Trophoblast cell (in vitro differentiated cells and primary cell): ENCODE data around the gene BRSK2.
A peak's percentile ranks its signal among the peaks of the same experiment; 100 is the strongest.

Source experiments
- DNase-seq, 2 donors: peaks; one replicate each; pipeline ENCODE4 v3.0.0-alpha.2; 2016
- H2AFZ ChIP-seq: 2 replicates; pipeline ENCODE4 v1.6.1; 2013; ENCODE audit warnings: low read length, moderate library complexity, mild to moderate bottlenecking; ENCODE audit not compliant: insufficient read depth, poor library complexity
- H2AK5ac ChIP-seq: 2 replicates; pipeline ENCODE4 v1.6.1; 2013; ENCODE audit warnings: mild to moderate bottlenecking, low read length
- H2BK120ac ChIP-seq: 2 replicates; pipeline ENCODE4 v1.6.1; 2013; ENCODE audit warnings: low read length, mild to moderate bottlenecking, moderate library complexity; ENCODE audit not compliant: insufficient read depth, poor library complexity
- H2BK12ac ChIP-seq: 2 replicates; pipeline ENCODE4 v1.6.1; 2013; ENCODE audit warnings: mild to moderate bottlenecking, low read length, moderate library complexity
- H2BK5ac ChIP-seq: 2 replicates; pipeline ENCODE4 v1.6.1; 2013; ENCODE audit warnings: low read length, low read depth, moderate library complexity, mild to moderate bottlenecking; ENCODE audit not compliant: poor library complexity
- H3K14ac ChIP-seq: 2 replicates; pipeline ENCODE4 v1.6.1; 2013; ENCODE audit warnings: mild to moderate bottlenecking, low read length
- H3K18ac ChIP-seq: 2 replicates; pipeline ENCODE4 v1.6.1; 2013; ENCODE audit warnings: mild to moderate bottlenecking, low read length
- H3K23ac ChIP-seq: 2 replicates; pipeline ENCODE4 v1.6.1; 2013; ENCODE audit warnings: low read length
- H3K27ac ChIP-seq: 2 replicates; pipeline ENCODE4 v1.5.1; 2013; ENCODE audit warnings: low read depth, mild to moderate bottlenecking, inconsistent platforms, low read length, moderate library complexity
- H3K27me3 ChIP-seq: 2 replicates; pipeline ENCODE4 v1.6.1; 2013; ENCODE audit warnings: inconsistent platforms, mild to moderate bottlenecking, low read length, moderate library complexity; ENCODE audit not compliant: insufficient read depth
- H3K36me3 ChIP-seq, 2 experiments: 1 replicate in 1 of 2; 2 replicates in 1 of 2; pipeline ENCODE4 v1.6.1; 2013; ENCODE audit warnings: low read length in 2 of 2, mild to moderate bottlenecking in 2 of 2, moderate library complexity in 1 of 2; ENCODE audit not compliant: insufficient read depth in 2 of 2, control insufficient read depth in 1 of 2
- H3K4ac ChIP-seq: 2 replicates; pipeline ENCODE4 v1.6.1; 2013; ENCODE audit warnings: low read depth, mild to moderate bottlenecking, low read length, moderate library complexity
- H3K4me1 ChIP-seq, 2 experiments: 1 replicate in 1 of 2; 2 replicates in 1 of 2; pipeline ENCODE4 v1.6.1; 2013; ENCODE audit warnings: low read length in 2 of 2, mild to moderate bottlenecking in 2 of 2, moderate library complexity in 1 of 2; ENCODE audit not compliant: insufficient read depth in 2 of 2, control insufficient read depth in 1 of 2
- H3K4me2 ChIP-seq: 2 replicates; pipeline ENCODE4 v1.6.1; 2013; ENCODE audit warnings: inconsistent platforms, mild to moderate bottlenecking, low read length, moderate library complexity
- H3K4me3 ChIP-seq: 2 replicates; pipeline ENCODE4 v1.5.1; 2013; ENCODE audit warnings: mild to moderate bottlenecking, low read depth, low read length, inconsistent platforms
- H3K79me1 ChIP-seq: one replicate; pipeline ENCODE4 v1.6.1; 2013; ENCODE audit warnings: low read length
- H3K79me2 ChIP-seq: 2 replicates; pipeline ENCODE4 v1.6.1; 2013; ENCODE audit warnings: low read length, mild to moderate bottlenecking; ENCODE audit not compliant: control insufficient read depth, insufficient read depth, poor library complexity
- H3K9ac ChIP-seq: 2 replicates; pipeline ENCODE4 v1.6.1; 2013; ENCODE audit warnings: mild to moderate bottlenecking, low read length
- H3K9me3 ChIP-seq: 2 replicates; pipeline ENCODE4 v1.6.1; 2013; ENCODE audit warnings: low read depth, mild to moderate bottlenecking, control low read depth, inconsistent platforms, low read length; ENCODE audit not compliant: insufficient read depth
- H4K12ac ChIP-seq: 2 replicates; pipeline ENCODE4 v1.6.1; 2013; ENCODE audit warnings: low read depth, mild to moderate bottlenecking, low read length, moderate library complexity
- H4K8ac ChIP-seq: 2 replicates; pipeline ENCODE4 v1.6.1; 2013; ENCODE audit warnings: low read depth, mild to moderate bottlenecking, low read length, moderate library complexity
- H4K91ac ChIP-seq: one replicate; pipeline ENCODE4 v1.6.1; 2013; ENCODE audit warnings: low read depth, mild to moderate bottlenecking, low read length, moderate library complexity
- WGBS: extraction: QIAGEN DNeasy Blood & Tissue Kit; methylation state at CpG from one replicate; pipeline ENCODE4 v1.1.7; 2013; ENCODE audit warnings: missing lambda C conversion rate; ENCODE audit not compliant: insufficient read length, insufficient coverage; ENCODE audit errors: extremely low coverage; 5-methylcytosine and 5-hydroxymethylcytosine counted together

The BRSK2 gene

DNA sequence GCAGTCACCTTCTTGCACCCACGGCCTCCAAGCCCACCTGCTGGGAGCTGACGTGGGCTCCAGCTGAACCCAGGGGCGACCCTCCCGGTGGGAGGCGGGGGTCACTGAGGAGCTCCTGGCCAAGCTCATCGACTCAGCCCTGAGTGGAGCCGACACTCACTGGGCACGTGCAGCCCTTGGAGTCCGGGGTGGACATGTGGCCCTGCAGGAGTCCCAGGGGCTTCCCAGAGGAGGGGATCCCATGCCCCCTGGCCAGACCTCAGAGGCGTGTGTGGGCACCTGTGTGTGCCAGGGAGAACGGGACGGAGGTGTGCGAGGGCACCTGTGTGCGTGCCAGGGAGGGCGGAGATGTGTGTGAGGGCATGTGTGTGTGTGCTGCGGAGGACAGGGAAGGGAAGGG lies 20.8 kb upstream of the BRSK2 start:
- H3K18ac ChIP-seq, result no peak overlapping the region
- no peak overlapping the region for H3K4ac ChIP-seq
- H3K23ac ChIP-seq, result no peak overlapping the region
- H3K14ac ChIP-seq, result no peak overlapping the region
- H2AFZ ChIP-seq, result no peak overlapping the region
- peaks cover 58% of the 10 kb centered on the region for H3K9me3 ChIP-seq
- H4K12ac ChIP-seq, result no peak overlapping the region
- peak overlapping the region; percentile 15 for H3K4me3 ChIP-seq
- H3K4me2 ChIP-seq, result no peak overlapping the region
- no peak overlapping the region for H3K27ac ChIP-seq
- H3K36me3 ChIP-seq, result no peaks in the 10 kb centered on the region
- H3K9ac ChIP-seq, result no peak overlapping the region
- DNase-seq, result no peak
- no peaks in the 10 kb centered on the region for H3K4me1 ChIP-seq
- no peak overlapping the region for H4K8ac ChIP-seq
- H2BK12ac ChIP-seq, result no peak overlapping the region
- H2AK5ac ChIP-seq, result no peak overlapping the region
- no CpG with 5 or more reads among the region's 16 CpGs for WGBS
- H3K79me1 ChIP-seq, result no peaks in the 10 kb centered on the region
- no peak overlapping the region for H2BK120ac ChIP-seq
- H4K91ac ChIP-seq, result no peak overlapping the region
- H3K79me2 ChIP-seq, result no peaks in the 10 kb centered on the region
- H2BK5ac ChIP-seq, result no peak overlapping the region
- H3K27me3 ChIP-seq, result no peaks in the 10 kb centered on the region

DNA sequence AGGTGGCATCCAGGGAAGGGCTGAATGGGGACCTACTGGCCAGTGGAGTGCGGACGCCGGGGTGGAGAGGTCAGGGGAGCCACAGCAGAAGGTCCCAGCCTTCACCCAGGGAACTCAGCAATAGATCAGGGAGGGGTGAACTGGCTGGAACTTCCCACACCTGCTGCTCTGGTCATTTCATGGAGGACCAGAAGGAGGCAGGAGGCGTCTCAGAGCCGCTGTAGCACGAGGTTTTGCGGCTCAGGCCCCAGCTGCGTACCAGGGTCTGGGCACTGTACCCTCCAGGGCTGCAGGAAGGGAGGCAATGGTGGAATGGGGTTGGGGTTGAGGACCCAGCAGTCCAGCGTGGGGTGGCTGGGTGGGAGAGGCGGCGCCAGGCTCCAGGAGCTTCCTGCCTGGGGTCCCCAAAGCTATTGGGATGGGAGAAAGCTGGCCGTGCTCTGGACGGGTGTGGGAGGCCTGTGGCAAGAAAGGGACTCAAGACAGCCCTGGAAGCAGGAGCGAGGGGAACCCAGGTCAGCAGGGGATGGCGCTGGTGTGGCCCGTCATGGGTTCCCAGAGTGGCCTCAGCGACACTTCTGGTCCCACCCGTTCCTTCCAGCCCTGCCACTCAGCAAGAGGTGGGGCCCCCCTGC lies 20.2 kb upstream of the BRSK2 start:
- H2BK5ac ChIP-seq, result no peak overlapping the region
- no peak overlapping the region for H2AFZ ChIP-seq
- no peak for DNase-seq
- H3K4me2 ChIP-seq, result no peak overlapping the region
- peaks cover 56% of the 10 kb centered on the region for H3K9me3 ChIP-seq
- no peaks in the 10 kb centered on the region for H3K79me2 ChIP-seq
- H3K4ac ChIP-seq, result no peak overlapping the region
- H2BK120ac ChIP-seq, result no peak overlapping the region
- H3K4me1 ChIP-seq, result no peaks in the 10 kb centered on the region
- no peak overlapping the region for H4K91ac ChIP-seq
- H3K36me3 ChIP-seq, result no peaks in the 10 kb centered on the region
- no peak overlapping the region for H3K18ac ChIP-seq
- H3K23ac ChIP-seq, result no peak overlapping the region
- WGBS, result no CpG with 5 or more reads among the region's 18 CpGs
- no peak overlapping the region for H4K8ac ChIP-seq
- no peak overlapping the region for H2BK12ac ChIP-seq
- H3K79me1 ChIP-seq, result no peaks in the 10 kb centered on the region
- no peak overlapping the region for H3K14ac ChIP-seq
- H4K12ac ChIP-seq, result no peak overlapping the region
- no peak overlapping the region for H3K9ac ChIP-seq
- no peak overlapping the region for H3K27ac ChIP-seq
- H3K27me3 ChIP-seq, result no peaks in the 10 kb centered on the region
- H3K4me3 ChIP-seq, result no peak overlapping the region
- H2AK5ac ChIP-seq, result no peak overlapping the region

DNA sequence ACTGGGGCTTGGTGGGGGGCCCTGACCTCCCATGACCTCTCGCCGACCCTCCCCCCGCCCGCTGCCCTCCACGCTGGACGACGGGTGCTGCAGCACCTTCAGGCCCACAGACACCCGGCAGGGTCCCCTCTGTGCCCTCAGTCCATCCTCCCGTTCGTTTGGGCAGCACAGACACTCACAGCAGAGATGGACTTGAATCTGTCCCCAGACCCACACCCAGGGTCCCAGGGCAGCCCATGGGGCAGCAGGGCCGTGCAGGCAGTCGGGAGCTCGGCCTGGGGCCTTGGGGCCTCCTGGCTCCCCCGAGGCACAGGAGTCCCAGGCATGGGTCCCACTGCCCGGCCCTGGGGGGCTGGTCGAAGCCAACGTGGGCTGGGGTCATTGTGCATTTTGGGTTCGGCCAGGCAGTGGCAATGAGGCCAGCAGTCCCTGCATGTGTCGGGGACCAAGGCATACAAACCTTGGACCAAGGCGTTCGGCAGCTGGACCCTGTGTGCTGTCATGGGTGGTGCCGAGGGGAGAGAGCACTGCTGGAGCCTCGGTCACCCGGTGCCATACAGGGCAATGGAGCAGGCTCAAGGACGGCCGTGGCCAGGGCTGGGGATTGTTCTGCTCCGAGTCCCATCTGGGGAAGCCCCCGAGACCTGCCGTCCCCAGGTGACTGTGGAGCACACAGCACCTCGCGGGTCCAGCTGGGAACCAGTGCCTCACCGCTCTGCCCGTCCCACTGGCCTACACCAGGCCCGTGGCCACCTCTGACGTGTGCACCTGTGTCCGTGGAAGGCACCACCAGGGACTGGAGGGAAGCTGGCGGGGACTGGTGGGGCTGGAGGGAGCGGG lies 19.3 kb upstream of the BRSK2 start:
- Histone ChIP-seq H4K8ac (no peak overlapping the region), H3K9me3 (peaks cover 59% of the 10 kb centered on the region), H3K14ac (no peak overlapping the region), H3K4me2 (no peak overlapping the region), H3K18ac (no peak overlapping the region), H2BK5ac (no peak overlapping the region), H2AK5ac (no peak overlapping the region), H3K9ac (no peak overlapping the region), H3K27ac (no peak overlapping the region), H3K79me1 (no peaks in the 10 kb centered on the region), H3K36me3 (no peaks in the 10 kb centered on the region), H4K91ac (no peak overlapping the region), H3K4ac (no peak overlapping the region), H3K4me1 (no peaks in the 10 kb centered on the region), H2AFZ (no peak overlapping the region), H3K23ac (no peak overlapping the region), H3K79me2 (no peaks in the 10 kb centered on the region), H4K12ac (no peak overlapping the region), H3K27me3 (no peaks in the 10 kb centered on the region), H2BK12ac (no peak overlapping the region), H3K4me3 (no peak overlapping the region), H2BK120ac (no peak overlapping the region)
- no CpG with 5 or more reads among the region's 38 CpGs for WGBS
- no peak for DNase-seq

DNA sequence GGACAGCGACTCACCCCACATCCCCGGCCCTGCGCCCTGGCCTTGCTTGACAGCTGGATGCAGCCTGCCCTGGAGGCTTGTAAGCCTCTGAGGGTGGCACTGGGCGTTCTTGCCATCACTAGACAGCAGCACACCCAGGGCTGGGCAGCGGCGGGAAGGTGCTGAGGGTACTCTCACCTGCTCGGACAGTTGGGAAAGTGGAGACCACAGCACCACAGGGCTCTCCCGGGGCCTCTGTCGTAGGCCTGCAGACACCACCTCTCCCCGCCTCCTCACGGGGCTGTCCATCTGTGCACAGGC lies 18.8 kb upstream of the BRSK2 start:
- Histone ChIP-seq H3K4ac (no peak overlapping the region), H2AFZ (no peak overlapping the region), H3K9ac (no peak overlapping the region), H3K14ac (no peak overlapping the region), H3K4me2 (no peak overlapping the region), H3K27ac (no peak overlapping the region), H2BK12ac (no peak overlapping the region), H3K4me3 (no peak overlapping the region), H3K79me2 (no peaks in the 10 kb centered on the region), H4K91ac (no peak overlapping the region), H3K4me1 (no peaks in the 10 kb centered on the region), H3K79me1 (no peaks in the 10 kb centered on the region), H3K27me3 (no peaks in the 10 kb centered on the region), H3K18ac (no peak overlapping the region), H3K36me3 (no peaks in the 10 kb centered on the region), H2AK5ac (no peak overlapping the region), H2BK5ac (no peak overlapping the region), H4K12ac (no peak overlapping the region), H2BK120ac (no peak overlapping the region), H3K23ac (no peak overlapping the region), H4K8ac (no peak overlapping the region), H3K9me3 (peaks cover 54% of the 10 kb centered on the region)
- no peak for DNase-seq
- no CpG with 5 or more reads among the region's 11 CpGs for WGBS
